GM19397 (cell line): ENCODE results near the gene CRYBA2.

ENCODE experiments used
- ATAC-seq: cut with Tn5 transposase; IDR thresholded peaks from one replicate; pipeline ENCODE4 v1.9.1; 2021; ENCODE audit warnings: mild to moderate bottlenecking, moderate library complexity; ENCODE audit not compliant: unreplicated experiment

CRYBA2 gene

GRCh38 chr2:218983263-218983933, 9.8 kb downstream of the CRYBA2 start:
- no peak for ATAC-seq

- no peak for ATAC-seq
Observed at GRCh38 chr2:218982586-218983262, 10.5 kb downstream of the CRYBA2 start.

GRCh38 chr2:218981881-218982585, 11.2 kb downstream of the CRYBA2 start:
- ATAC-seq = no peak

- ATAC-seq = no peak
Observed at GRCh38 chr2:218981390-218981880, 11.8 kb downstream of the CRYBA2 start.

DNA sequence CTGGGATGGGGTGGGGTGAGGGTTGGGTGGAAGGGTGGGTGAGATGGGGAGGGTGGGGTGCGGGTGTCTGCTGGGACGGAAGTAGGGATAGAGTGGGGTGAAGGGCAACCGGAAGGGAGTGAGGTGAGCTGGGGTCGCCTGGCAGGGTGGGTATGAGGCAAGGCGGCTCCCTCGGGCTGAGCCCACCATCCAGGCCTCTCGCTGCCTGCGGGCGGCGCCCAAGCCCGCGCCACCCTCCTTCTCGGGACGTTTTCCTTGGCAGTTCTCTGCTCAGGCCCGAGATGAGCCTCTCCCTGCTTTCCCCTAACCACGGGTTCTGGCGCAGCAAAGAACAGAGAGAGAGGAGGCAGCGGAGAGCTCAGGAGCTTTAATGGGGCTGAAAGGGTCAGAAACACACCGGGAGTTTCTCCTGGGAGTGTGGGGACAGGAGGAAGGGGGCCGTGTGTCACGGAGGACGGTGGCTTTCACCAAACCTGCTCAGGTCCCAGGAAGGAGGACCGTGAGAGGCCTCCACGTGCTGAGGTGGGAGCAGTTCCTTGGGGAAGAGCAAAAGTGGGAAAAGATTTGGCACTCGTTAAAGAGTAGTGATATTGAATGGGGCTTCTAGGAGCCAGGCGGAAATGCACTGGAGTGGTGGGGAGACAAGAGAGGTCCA, 12.4 kb downstream of the CRYBA2 start:
- no peak for ATAC-seq

GRCh38 chr2:218979846-218980734, 13.1 kb downstream of the CRYBA2 start:
- ATAC-seq = peak; percentile 81

DNA sequence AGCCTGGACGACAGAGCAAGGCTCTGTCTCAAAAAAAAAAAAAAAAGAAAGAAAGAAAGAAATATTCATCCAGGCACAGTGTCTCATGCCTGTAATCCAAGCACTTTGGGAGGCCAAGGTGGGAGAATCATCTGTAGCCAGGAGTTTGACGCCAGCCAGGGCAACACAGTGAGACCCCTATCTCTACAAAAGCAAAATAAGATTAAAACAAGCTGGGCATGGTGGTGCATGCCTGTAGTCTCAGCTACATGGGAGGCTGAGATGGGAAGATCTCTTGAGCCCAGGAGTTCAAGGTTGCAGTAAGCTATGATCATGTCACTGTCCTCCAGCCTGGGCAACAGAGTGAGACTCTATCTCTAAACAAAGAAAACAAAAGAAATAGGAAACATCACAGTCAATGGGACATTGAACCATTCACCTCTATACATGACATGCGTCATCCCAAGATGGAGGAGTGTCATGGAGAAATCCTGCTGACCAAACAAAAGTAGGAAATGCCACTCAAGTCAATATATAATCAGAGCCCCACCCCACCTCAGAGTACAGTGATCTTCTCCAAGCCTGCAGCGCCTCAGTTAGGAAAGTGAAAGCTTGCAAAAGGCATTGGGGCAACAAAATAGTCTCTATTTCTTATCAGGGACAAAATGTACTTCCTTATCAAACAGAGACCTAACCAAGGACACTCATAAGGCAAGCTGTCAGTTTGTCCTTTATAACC, 18.0 kb downstream of the CRYBA2 start:
- no peak for ATAC-seq

GRCh38 chr2:218970894-218971293, 22.3 kb downstream of the CRYBA2 start:
- ATAC-seq = no peak

DNA sequence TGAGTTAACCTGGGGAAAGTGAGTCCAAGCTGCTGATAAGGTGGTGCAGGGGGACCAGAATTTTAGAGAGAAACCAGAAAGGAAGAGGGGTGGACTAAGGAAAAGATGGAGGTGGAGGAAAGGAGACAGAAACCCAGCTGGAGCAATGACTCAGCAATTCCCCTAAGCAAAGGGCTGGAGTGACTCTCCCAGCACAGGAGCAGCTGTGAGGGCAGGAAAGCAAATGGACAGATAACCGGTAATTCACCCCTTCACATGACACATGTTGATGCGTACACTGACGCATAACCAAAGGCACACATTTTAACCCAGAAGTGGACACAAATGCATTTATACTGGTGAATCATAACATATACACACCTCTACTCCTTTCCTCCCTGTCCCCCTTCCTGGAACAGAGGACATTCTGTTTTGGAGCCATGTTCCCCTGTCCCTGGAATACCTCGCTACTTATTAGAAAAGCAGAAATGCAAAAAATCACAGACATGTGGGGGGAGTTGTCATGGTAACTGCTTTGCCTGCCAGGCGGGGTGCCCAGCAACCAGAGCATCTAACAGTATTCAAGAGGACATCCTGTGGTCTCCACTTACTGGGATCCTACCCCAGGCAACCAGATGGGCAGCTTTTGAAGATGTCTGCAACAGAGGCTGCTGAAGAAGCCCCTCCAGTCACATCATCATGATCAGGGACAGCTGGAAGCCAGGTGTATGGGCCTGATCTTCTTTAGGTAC, 29.0 kb downstream of the CRYBA2 start:
- no peak for ATAC-seq

- ATAC-seq = no peak
Observed at GRCh38 chr2:218963601-218964000, 29.6 kb downstream of the CRYBA2 start.

DNA sequence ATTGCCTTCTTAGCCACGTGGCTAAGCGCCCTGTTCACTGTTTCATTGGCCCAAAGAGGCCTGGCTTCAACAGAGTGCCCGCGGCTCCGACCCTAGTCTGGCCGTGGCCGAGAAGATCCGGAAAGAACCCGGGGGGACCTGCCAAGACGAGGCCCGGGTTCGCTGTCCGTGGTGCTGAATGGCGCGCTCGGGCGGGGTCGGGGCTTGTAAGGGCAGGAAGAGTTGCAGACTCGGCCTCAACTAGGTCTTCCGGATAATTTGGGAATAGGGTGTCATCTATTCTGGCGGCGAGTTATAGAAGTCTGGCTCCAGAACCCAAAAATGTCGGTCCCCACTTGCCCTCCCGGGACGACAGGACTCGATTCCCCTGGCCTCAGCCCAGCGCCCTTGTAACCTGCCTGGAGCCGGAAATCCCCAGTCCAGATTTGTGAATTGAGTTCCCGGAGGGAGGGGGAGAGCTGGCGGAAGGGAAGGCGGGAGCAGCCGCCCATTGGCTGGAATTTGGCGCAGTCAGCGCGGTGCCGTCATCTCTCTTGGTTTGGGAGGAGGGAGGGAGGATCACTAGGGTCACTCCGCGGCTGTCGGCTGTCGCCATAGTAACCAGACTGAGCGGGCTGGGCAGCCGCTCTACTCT, 30.2 kb downstream of the CRYBA2 start:
- ATAC-seq = no peak

- no peak for ATAC-seq
Observed at GRCh38 chr2:218961651-218962570, 31.3 kb downstream of the CRYBA2 start.

- ATAC-seq = no peak
Observed at GRCh38 chr2:218961229-218961628, 32.0 kb downstream of the CRYBA2 start.

- no peak for ATAC-seq
Observed at GRCh38 chr2:218960309-218961165, 32.7 kb downstream of the CRYBA2 start.

DNA sequence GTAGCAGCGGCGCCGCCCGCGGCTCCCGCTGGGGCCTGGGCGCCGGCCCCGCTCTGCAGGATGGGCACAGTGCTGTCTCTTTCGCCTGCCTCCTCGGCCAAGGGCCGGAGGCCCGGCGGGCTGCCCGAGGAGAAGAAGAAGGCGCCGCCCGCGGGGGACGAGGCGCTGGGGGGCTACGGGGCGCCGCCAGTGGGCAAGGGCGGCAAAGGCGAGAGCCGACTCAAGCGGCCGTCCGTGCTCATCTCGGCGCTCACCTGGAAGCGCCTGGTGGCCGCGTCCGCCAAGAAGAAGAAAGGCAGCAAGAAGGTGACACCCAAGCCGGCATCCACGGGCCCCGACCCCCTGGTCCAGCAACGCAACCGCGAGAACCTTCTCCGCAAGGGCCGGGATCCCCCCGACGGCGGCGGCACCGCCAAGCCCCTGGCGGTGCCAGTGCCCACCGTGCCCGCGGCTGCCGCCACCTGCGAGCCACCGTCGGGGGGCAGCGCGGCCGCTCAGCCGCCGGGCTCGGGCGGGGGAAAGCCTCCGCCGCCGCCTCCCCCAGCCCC, 33.4 kb downstream of the CRYBA2 start:
- no peak for ATAC-seq

GRCh38 chr2:218959141-218959731, 34.0 kb downstream of the CRYBA2 start, which contains the start of gene CDK5R2:
CDK5R2 (plus strand) TSS chr2:218959666; CDS start chr2:218959821, 155 bp downstream.
- peak; percentile 92 for ATAC-seq
